Stimulated activated naive CD8-positive, alpha-beta T cell treated with anti-CD3 and anti-CD28 coated beads, Interleukin-15, amount 100 ng/mL, for 72 hours (primary cell): Measurements from ENCODE around the gene LARP4B.

Experiments used
- ATAC-seq: fragments of 150-1000 bp; cut with Tn5 transposase; 2 replicates; pipeline ENCODE4 v1.10.0; 2021; ENCODE audit warnings: mild to moderate bottlenecking, moderate library complexity
- DNase-seq, 2 donors: peaks; one replicate each; pipeline ENCODE4 v3.0.0; 2021 to 2022
- H3K27ac Mint-ChIP-seq, 2 donors: one replicate each; pipeline ENCODE4 v1.8.0; 2022; ENCODE audit warnings: mild to moderate bottlenecking in 2 of 2, mixed read lengths in 2 of 2, moderate library complexity in 2 of 2
- H3K27me3 Mint-ChIP-seq: one replicate; pipeline ENCODE4 v1.8.0; 2022; ENCODE audit warnings: mixed read lengths
- H3K4me1 Mint-ChIP-seq: one replicate; pipeline ENCODE4 v1.8.0; 2022; ENCODE audit warnings: mild to moderate bottlenecking, mixed read lengths
- H3K4me3 Mint-ChIP-seq, 2 donors: one replicate each; pipeline ENCODE4 v1.8.0; 2022; ENCODE audit warnings: mild to moderate bottlenecking in 2 of 2, mixed read lengths in 2 of 2, moderate library complexity in 1 of 2
- H3K9me3 Mint-ChIP-seq, 2 donors: one replicate each; pipeline ENCODE4 v1.8.0; 2022; ENCODE audit warnings: mixed read lengths in 2 of 2

The LARP4B gene

GRCh38 chr10:845526-845925, 86.0 kb downstream of the LARP4B start:
- peaks cover under 1 to 4% of the 10 kb centered on the region in 2 donors for H3K9me3 Mint-ChIP-seq
- H3K27ac Mint-ChIP-seq, result peak overlapping the region in 1 of 2 donors; percentile 75
- ATAC-seq (no peak), DNase-seq (no peak)
- H3K4me1 Mint-ChIP-seq, result peaks cover 45% of the 10 kb centered on the region
- H3K27me3 Mint-ChIP-seq, result no peaks in the 10 kb centered on the region
- H3K4me3 Mint-ChIP-seq, result no peak overlapping the region

DNA sequence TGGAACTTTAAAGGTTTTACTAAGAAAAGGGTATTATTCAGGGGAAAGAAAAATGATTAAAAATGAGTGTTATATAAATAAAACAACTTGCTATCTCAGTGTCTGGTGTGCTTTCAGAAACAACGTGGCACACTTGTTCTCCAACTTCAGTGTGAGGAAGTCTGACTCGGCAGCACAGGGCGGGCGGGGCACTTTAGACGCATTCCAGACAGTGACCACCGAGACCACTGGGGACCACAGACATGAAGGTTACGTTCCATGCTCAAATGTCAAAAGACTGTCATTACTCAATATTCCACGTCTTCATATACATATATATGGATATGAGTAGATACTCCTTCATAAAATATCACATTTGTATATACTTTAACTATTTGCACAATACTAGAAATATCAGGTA, 87.0 kb downstream of the LARP4B start:
- Mint-ChIP-seq H3K27me3 (no peaks in the 10 kb centered on the region), H3K4me3 (no peak overlapping the region), H3K4me1 (peaks cover 45% of the 10 kb centered on the region), H3K9me3 (no peaks in the 10 kb centered on the region), H3K27ac (peak overlapping the region in 1 of 2 donors; percentile 68)
- no peak for DNase-seq
- ATAC-seq, result no peak

DNA sequence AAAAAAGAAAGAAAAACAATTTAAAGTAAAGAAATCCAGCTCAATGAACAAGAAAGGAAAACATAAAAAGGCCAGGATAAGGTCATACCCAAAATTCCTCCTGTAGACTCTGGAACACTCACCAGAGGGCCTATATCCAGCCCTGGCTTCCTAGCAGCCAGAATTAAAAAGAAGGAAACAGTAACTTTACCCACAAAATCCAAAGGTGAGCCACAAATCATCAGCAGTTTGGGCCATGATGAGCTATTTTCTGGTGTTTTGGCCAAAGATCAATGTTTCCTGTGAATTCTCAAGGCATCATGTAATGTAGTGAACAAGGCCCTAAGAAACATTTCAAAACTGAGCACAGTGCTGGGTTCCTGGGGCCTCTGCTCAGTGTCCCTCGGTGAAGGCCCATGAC, 87.8 kb downstream of the LARP4B start:
- H3K4me3 Mint-ChIP-seq, result no peak overlapping the region
- H3K4me1 Mint-ChIP-seq, result peaks cover 38% of the 10 kb centered on the region
- ATAC-seq (no peak), DNase-seq (no peak)
- no peaks in the 10 kb centered on the region for H3K27me3 Mint-ChIP-seq
- H3K9me3 Mint-ChIP-seq, result no peaks in the 10 kb centered on the region
- no peak overlapping the region for H3K27ac Mint-ChIP-seq

DNA sequence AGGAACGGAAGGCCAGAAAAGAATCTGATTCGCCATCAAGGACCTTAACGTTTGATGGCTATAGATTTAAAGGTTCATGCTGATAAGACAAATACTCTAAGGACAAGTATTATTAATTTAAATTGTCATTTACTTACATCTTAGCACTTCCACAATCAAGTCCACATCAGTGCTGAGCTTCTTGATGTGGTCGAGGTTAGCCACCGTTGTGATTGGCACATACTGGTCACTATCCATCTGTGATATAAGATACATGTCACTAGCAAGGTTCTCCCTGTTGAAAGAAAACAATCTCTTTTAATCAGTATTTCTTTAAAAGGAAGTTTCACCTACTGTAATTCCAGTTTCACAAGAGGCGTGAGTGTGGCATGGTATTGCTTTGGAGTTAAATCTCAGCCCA, 88.7 kb downstream of the LARP4B start:
- DNase-seq (no peak), ATAC-seq (no peak)
- Mint-ChIP-seq H3K27me3 (no peaks in the 10 kb centered on the region), H3K9me3 (no peaks in the 10 kb centered on the region), H3K27ac (peak overlapping the region in 1 of 2 donors; percentile 27), H3K4me1 (peaks cover 29% of the 10 kb centered on the region), H3K4me3 (no peak overlapping the region)

- Mint-ChIP-seq H3K27me3 (no peaks in the 10 kb centered on the region), H3K4me1 (peaks cover 17% of the 10 kb centered on the region), H3K4me3 (no peak overlapping the region), H3K27ac (no peak overlapping the region), H3K9me3 (no peaks in the 10 kb centered on the region)
- DNase-seq (no peak), ATAC-seq (no peak)
These were observed 90.0 kb downstream of the LARP4B start for GRCh38 chr10:841535-841934.

DNA sequence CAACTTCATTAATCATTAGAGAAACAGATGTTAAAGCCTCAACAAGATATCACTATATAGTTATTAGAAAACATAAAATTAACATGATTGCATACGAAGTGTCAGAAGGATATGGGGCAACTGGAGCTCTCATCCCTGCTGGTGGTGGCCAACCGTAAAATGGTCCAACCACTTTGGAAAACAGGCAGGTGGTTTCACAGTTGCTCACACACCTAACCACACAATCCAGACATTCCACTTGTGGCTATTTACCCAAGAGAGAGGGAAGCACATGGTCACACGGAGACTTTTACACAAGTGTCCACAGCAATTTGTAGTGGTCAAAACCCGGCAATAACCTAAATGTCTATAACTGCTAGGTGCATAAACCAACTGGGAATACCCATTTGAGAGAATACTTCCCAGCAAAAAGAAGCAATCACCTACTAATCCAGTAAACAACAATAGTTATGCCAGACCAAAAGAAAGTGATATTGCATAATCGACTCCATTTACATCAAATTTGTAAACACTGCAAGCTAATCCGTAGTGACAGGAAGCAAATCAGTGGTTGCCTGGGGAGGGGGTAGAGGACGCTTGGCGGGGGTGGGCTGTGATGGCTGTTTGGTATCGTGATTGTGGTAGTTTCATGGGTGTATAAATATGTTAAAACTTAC, 91.8 kb downstream of the LARP4B start:
- Mint-ChIP-seq H3K9me3 (no peaks in the 10 kb centered on the region), H3K4me1 (no peaks in the 10 kb centered on the region), H3K27ac (no peak overlapping the region), H3K27me3 (no peaks in the 10 kb centered on the region), H3K4me3 (no peak overlapping the region)
- DNase-seq, result no peak
- ATAC-seq, result no peak

DNA sequence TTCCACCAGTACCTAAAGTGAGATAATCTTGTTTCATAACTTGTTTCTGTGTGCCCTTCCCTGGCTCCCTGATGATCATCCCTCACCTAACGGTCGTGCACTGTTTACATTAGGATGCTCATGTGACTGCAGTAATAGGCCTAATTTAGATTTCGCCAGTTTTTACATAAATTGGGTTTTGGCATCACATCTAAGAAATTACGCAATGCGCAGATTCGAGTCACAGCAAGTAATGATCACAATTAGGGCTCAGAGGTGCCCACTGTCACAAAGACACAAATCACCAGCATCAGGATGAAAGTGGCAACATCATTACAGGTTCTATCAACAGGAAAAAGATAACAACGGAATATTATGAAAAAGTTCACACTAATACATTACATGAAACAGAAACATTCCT, 94.7 kb downstream of the LARP4B start:
- no peak for DNase-seq
- Mint-ChIP-seq H3K27me3 (no peaks in the 10 kb centered on the region), H3K27ac (peak overlapping the region in 1 of 2 donors; percentile 15), H3K4me1 (no peaks in the 10 kb centered on the region), H3K4me3 (no peak overlapping the region), H3K9me3 (no peaks in the 10 kb centered on the region)
- ATAC-seq, result no peak

DNA sequence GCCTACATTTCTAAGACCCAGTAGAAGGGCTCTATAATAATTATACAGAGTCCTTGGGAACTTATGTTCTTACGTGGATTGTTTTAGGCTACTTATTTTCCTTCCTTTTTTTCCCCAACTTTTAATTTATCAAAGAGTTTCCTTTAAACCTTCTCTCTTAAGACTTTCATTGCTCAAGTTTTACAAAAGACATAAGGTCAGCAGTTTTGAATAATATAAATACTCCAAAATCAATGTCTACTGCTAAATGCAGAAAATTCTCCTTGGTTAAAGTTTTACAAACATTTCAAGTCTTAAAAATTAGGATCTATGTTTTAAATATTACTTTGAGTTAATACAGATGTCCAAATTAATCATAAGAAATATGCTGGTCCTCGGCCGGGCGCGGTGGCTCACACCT, 97.0 kb downstream of the LARP4B start:
- no peak for DNase-seq
- Mint-ChIP-seq H3K4me3 (no peak overlapping the region), H3K27ac (no peak overlapping the region), H3K27me3 (no peaks in the 10 kb centered on the region), H3K9me3 (no peaks in the 10 kb centered on the region), H3K4me1 (no peaks in the 10 kb centered on the region)
- ATAC-seq, result no peak

- Mint-ChIP-seq H3K27me3 (no peaks in the 10 kb centered on the region), H3K4me3 (no peak overlapping the region)
These were observed 102.3 kb downstream of the LARP4B start for GRCh38 chr10:829241-829640.

DNA sequence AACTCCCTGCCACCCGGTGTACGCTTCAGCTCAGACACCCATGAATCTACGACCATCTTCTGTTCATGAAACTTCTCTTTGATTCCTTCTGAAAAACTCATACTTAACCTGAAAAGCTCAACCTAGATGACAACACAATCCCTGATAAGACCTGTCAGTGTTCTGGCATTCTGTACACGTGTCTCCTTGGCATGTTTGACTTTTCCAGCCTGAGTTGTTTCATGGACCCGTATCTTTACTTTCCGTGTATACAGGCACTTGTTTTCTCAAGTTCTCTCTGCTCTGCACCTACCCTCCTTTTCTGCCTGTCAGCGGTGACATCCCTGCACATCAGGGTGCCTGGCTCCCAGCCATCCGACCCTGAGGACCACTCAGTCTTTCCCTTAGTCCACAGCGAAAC, 103.3 kb downstream of the LARP4B start:
- no peak overlapping the region for H3K4me3 Mint-ChIP-seq
- ATAC-seq, result no peak
- no peak for DNase-seq
- H3K27me3 Mint-ChIP-seq, result no peaks in the 10 kb centered on the region
- H3K4me1 Mint-ChIP-seq, result peaks cover 11% of the 10 kb centered on the region
- H3K9me3 Mint-ChIP-seq, result no peaks in the 10 kb centered on the region
- peak overlapping the region in 1 of 2 donors; percentile 42 for H3K27ac Mint-ChIP-seq

More at GRCh38 chr10:829241-829640, 102.3 kb downstream of the LARP4B start:
- no peak for DNase-seq
- no peak overlapping the region for H3K27ac Mint-ChIP-seq
- H3K9me3 Mint-ChIP-seq, result no peaks in the 10 kb centered on the region
- H3K4me1 Mint-ChIP-seq, result peaks cover under 1% of the 10 kb centered on the region
- ATAC-seq, result no peak

DNA sequence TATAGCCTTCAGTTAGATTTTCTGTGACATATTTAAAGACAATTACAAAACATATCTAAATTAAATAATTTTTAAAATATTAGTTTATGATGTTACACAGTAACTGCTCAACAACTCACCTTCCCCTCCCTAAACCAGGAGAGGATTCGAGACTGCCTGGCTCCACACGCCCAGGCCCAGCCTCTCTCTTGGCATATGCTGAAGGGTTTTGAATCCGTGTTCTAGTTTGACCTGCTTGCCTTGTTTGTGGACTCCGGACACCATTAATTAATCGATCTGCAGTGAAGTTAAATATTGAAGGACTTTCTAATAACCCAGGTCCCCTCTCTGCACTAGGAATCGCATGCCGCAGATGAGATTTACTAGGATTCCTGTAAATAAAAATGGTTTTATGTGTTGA, 106.6 kb downstream of the LARP4B start:
- H3K9me3 Mint-ChIP-seq, result no peaks in the 10 kb centered on the region
- ATAC-seq, result no peak
- H3K4me1 Mint-ChIP-seq, result peaks cover 36% of the 10 kb centered on the region
- no peak overlapping the region for H3K27ac Mint-ChIP-seq
- no peaks in the 10 kb centered on the region for H3K27me3 Mint-ChIP-seq
- H3K4me3 Mint-ChIP-seq, result no peak overlapping the region
- DNase-seq, result no peak

DNA sequence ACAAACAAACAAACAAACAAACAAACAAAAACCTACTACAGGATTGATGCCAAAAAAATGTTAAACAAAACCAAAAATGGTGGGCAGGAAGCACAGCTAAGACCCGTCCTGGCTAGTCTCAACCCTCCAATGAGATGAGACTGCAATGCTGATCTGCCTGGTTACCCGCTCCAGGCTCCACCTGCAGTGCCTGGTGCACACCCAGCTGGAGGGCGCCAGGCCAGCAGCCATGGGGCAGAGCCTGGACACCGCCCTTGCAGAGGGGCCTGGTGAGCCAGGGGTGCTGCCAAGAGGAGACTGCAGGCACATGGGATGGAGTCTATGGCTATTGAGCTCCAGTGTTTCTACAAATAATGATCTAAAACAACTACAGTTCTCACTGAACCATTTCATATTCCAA, 107.0 kb downstream of the LARP4B start:
- ATAC-seq, result peak; percentile 15
- no peaks in the 10 kb centered on the region for H3K27me3 Mint-ChIP-seq

DNA sequence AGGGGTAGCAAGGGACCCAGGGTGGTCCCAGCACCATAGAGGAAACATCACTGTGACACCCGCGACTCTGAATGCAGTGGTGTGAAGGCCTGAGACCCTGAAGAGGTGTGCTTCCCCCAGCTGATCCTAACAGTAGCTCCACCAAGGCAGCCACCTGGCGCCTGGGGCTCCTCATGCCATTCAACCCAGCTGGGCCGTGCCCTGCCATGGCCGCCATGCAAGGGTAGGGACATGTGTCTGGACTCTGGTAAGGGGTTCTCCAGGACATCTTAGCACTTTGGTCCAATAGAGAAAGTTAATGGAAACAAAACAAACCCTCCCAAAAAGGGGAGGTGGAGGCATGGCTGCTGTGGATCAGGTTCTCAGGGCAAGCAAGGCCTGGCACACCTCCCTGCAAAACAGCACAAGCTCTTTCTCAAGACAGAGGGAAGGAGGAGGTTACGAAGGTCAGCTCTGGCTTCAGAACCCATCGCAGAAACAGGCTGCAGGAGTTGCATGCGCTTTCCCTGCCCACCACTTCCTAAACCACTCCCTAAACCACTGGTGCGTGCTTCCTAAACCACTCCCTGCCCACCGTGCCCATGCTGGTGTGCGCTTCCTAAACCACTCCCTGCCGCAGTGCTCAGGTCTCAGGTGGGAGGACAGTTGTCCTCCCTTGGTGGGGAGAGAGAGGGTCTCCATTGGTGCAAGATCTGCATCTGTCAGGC, 108.7 kb downstream of the LARP4B start:
- peak overlapping the region; percentile 86 to 88 for H3K27ac Mint-ChIP-seq
- H3K27me3 Mint-ChIP-seq, result no peaks in the 10 kb centered on the region
- DNase-seq (no peak), ATAC-seq (peak; percentile 12)
- H3K4me3 Mint-ChIP-seq, result no peak overlapping the region
- no peaks in the 10 kb centered on the region for H3K9me3 Mint-ChIP-seq
- H3K4me1 Mint-ChIP-seq, result peaks cover 36% of the 10 kb centered on the region

More for the DNA sequence above, 107.0 kb downstream of the LARP4B start:
- Mint-ChIP-seq H3K4me3 (no peak overlapping the region), H3K9me3 (no peaks in the 10 kb centered on the region), H3K27ac (no peak overlapping the region), H3K4me1 (peaks cover 36% of the 10 kb centered on the region)
- no peak for DNase-seq

GRCh38 chr10:822197-822596, 109.3 kb downstream of the LARP4B start:
- no peak overlapping the region for H3K27ac Mint-ChIP-seq
- peak; percentile 20 for ATAC-seq

GRCh38 chr10:821322-821721, 110.2 kb downstream of the LARP4B start:
- H3K9me3 Mint-ChIP-seq, result no peaks in the 10 kb centered on the region
- no peak overlapping the region for H3K4me3 Mint-ChIP-seq
- no peak for DNase-seq
- H3K27me3 Mint-ChIP-seq, result no peaks in the 10 kb centered on the region
- H3K27ac Mint-ChIP-seq, result peak overlapping the region; percentile 61 to 87
- no peak for ATAC-seq
- H3K4me1 Mint-ChIP-seq, result peaks cover 36% of the 10 kb centered on the region

More at GRCh38 chr10:822197-822596, 109.3 kb downstream of the LARP4B start:
- H3K4me1 Mint-ChIP-seq, result peaks cover 36% of the 10 kb centered on the region
- no peaks in the 10 kb centered on the region for H3K9me3 Mint-ChIP-seq
- H3K4me3 Mint-ChIP-seq, result no peak overlapping the region
- DNase-seq, result no peak
- H3K27me3 Mint-ChIP-seq, result no peaks in the 10 kb centered on the region

GRCh38 chr10:819816-820215, 111.7 kb downstream of the LARP4B start:
- peak overlapping the region; percentile 15 to 72 for H3K27ac Mint-ChIP-seq
- no peaks in the 10 kb centered on the region for H3K27me3 Mint-ChIP-seq

More at GRCh38 chr10:819816-820215, 111.7 kb downstream of the LARP4B start:
- H3K9me3 Mint-ChIP-seq, result no peaks in the 10 kb centered on the region
- no peak for DNase-seq
- ATAC-seq, result no peak
- no peak overlapping the region for H3K4me3 Mint-ChIP-seq
- peaks cover 36% of the 10 kb centered on the region for H3K4me1 Mint-ChIP-seq
